OCI-LY7 (cell line): ENCODE results near the gene PDE11A.

Source experiments
- CTCF ChIP-seq: fragments of 200-600 bp; sonication (generic); conservative IDR thresholded peaks from 2 replicates; pipeline ENCODE4 v1.5.1; 2014; ENCODE audit warnings: mild to moderate bottlenecking, antibody characterized with exemption, low read length, moderate library complexity, mixed read lengths
- EZH2phosphoT487 ChIP-seq: fragments of 200-600 bp; sonication (generic); IDR thresholded peaks from 2 replicates; pipeline ENCODE4 v1.6.1; 2018; ENCODE audit warnings: low read depth, borderline replicate concordance, mild to moderate bottlenecking, mixed run types, antibody characterized with exemption, low read length, moderate library complexity, mixed read lengths

DNA sequence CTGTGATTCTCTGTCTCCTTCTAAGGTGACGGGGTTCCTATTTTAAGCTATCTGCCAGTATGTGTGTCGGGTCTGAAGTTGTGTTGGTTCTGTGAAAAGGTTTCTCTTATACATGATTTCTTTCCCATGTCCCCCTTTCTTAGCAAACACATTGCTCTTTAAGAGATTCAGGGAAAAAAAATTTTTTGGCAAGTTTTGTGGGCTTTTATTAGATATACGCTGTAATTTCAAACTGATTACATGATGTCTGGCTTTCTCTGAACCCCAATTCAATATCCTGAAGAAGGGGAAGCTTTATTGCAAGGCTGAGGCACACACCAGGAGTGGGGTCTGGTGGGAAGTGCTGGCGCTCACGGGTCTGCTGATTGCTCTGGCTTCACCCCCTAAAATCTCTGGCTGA, 469.4 kb downstream of the PDE11A start:
- TF ChIP-seq CTCF = no peak
- TF ChIP-seq EZH2phosphoT487 = no peak
